IPS-18c (cell line): ENCODE data around the gene SH3RF2.
"Not testable (repeated sequence)": the region's sequence is repeated elsewhere in the genome, so short reads cannot be mapped to it uniquely, and the experiment has no call there.

Experiments used
- H3K4me3 ChIP-seq: 2 replicates; pipeline ENCODE4 v1.7.0; 2013; ENCODE audit warnings: low read depth, mild to moderate bottlenecking, low read length, moderate library complexity; ENCODE audit not compliant: insufficient read depth
- H3K9me3 ChIP-seq: one replicate; pipeline ENCODE4 v1.6.1; 2013; ENCODE audit warnings: mild to moderate bottlenecking, low read length, moderate library complexity; ENCODE audit not compliant: control insufficient read depth, insufficient read depth

Gene SH3RF2

DNA sequence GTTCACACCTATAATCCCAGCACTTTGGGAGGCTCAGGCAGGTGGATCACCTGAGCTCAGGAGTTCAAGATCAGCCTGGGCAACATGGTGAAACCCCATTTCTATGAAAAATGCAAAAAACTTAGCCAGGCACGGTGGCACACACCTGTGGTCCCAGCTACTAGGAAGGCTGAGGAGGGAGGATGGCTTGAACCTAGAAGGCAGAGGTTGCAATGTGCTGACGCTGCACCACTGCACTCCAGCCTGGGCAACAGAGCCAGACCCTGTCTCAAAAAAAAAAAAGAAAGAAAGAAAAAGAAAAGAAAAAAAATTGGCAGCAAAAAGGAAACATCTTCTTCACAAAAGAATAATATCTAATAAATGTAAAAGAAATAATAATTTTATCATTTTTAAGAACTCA is 172.5 kb downstream of the SH3RF2 start:
- H3K9me3 ChIP-seq, H3K4me3 ChIP-seq: not testable (repeated sequence)

- Histone ChIP-seq H3K9me3 (no peaks in the 10 kb centered on the region), H3K4me3 (no peak overlapping the region)
These were observed 173.0 kb downstream of the SH3RF2 start for GRCh38 chr5:146109379-146109778.

- no peaks in the 10 kb centered on the region for H3K9me3 ChIP-seq
- no peak overlapping the region for H3K4me3 ChIP-seq
These were observed 175.0 kb downstream of the SH3RF2 start for GRCh38 chr5:146111409-146111808.

- no peak overlapping the region for H3K4me3 ChIP-seq
- H3K9me3 ChIP-seq = no peaks in the 10 kb centered on the region
These were observed 176.1 kb downstream of the SH3RF2 start for GRCh38 chr5:146112476-146112875.
